NCI-H2196 treated with DMSO at 0.1 percent for 48 hours (cell line): ENCODE measurements around the gene SNAPC4.
"Not testable (repeated sequence)": the region's sequence is repeated elsewhere in the genome, so short reads cannot be mapped to it uniquely, and the experiment has no call there.

Source experiments
- DNase-seq: peaks from one replicate; lab custom pipeline; 2025; ENCODE audit not compliant: unreplicated experiment; lab: John Stamatoyannopoulos, UW

The SNAPC4 gene

DNA sequence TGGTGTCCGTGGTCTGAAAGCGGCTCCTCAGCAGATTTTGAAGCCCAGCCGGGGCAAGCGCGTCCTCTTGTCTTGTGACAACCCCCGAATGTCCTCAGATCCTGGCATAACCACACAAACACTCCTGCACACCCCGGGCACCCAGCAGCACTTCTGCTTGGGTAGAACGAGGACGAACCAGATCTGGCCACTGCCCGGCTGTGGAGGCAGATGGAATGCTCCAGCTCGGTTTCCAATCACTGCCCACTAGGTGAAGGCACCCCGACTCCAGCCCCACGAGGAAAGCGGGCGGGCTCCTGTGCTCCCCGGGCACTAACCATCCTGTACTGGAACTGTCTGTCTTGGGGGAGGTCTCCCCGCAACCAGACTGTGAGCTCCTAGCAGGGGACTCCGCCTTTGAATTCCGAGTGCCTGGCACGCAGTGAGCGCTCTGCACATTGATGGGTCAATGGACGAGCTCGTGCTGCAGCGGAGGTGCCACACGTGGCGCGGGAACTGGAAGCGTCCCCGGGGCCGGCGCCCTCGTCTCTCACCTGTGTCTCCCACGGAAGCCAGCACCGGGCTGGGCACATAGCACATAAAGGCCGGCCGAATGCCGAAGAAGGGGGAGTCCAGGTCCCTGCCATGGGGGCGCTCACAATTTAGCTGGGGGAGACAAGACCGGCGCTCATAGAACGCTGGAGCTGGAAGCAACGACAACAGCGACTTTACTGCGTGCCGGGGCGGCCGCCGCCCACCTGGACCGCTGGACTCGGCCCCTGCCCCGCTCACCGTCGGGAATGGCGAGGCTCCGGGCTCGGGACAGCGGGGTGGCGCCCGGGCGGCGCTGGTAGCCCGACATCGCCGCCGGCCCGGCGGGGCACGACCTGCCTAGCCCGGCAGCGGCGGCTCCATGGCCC, 9.8 kb upstream of the SNAPC4 start:
- DNase-seq = no peak

DNA sequence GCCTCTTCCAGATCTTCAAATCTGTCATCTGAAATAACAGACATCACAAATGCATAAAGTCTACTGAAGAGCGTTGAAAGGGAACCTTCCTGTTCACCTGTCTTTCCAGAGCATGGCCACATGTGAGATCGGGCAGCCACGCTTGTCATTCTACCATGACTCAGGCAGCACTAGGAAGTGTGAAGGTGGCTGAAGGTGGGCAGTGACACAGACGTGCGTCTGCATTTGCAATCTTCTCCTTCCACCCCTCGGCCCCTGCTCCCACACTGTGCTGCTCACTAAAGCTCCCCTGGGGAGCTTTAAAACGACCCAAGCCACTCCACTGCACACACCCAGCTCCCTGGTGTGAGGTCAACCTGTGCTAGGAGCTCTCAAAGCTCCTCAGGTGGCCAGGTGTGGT, 7.9 kb upstream of the SNAPC4 start:
- DNase-seq = no peak

DNA sequence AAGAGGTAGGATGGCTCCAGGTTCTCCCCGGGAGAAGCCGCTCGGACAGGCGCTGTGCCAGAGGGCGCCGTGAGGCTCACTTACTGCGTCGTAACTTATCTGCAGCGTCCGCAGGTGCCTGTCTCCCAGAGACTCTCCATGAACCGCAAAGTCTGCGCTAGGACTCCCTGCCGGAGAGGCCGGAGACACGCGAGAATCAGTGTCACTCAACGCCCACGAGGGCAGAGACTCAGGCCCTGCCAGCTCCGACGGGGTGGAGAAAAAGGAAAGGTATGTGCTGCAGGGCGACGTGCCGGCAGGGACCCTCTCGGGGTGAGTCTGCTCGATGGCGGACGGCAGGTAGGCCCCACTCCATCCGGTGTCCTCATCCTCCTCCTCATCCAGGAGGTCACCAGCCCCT, 7.1 kb upstream of the SNAPC4 start:
- not testable (repeated sequence) for DNase-seq

DNA sequence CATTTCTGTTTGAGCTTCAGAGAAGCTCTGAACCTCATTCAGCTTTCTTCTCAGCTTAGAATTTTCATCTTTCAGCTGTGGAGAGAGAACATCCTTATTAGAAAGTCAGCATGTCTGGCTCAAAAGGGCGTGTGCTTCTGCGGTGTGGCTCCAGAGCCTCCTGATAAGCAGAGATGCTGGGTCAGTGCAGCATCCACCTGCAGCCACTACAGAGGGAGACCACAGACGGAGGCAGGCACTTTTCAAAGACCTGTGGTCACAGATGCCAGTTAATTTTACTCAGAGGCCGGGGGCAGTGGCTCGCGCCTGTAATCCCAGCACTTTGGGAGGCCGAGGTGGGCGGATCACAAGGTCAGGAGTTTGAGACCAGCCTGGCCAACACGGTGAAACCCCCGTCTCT, 5.9 kb upstream of the SNAPC4 start:
- not testable (repeated sequence) for DNase-seq

DNA sequence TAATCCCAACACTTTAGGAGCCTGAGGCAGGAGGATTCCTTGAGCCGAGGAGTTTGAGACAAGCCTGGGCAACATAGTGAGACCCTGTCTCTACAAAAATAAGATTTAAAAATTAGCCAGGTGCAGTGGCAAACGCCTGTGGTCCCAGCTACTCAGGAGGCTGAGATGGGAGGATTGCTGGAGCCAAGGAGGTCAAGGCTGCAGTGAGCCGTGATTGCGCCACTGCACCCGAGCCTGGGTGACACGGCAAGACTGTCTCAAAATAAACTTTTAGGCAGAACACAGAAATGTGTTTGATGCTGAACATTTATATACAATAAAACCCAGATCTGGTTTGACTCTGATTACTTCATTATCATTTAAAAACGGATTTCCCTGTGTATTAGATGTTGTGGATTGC, 5.5 kb upstream of the SNAPC4 start:
- no peak for DNase-seq

DNA sequence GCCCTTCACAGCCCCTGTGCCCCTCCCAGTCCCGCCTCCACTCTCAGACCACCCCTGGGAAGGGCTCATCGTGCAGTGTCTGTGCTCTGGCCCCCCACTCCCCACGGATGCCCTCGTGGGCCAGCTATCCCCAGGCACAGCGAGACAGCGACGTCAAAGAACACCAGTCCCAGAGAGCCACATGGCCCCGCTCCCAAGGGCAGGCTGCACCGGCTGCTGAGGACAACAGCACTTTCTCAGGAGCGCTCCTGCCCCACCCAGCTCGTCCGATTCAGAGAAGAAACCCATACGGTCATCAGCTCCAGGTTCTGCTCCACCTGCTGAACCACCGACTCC, 4.8 kb upstream of the SNAPC4 start:
- DNase-seq = no peak

DNA sequence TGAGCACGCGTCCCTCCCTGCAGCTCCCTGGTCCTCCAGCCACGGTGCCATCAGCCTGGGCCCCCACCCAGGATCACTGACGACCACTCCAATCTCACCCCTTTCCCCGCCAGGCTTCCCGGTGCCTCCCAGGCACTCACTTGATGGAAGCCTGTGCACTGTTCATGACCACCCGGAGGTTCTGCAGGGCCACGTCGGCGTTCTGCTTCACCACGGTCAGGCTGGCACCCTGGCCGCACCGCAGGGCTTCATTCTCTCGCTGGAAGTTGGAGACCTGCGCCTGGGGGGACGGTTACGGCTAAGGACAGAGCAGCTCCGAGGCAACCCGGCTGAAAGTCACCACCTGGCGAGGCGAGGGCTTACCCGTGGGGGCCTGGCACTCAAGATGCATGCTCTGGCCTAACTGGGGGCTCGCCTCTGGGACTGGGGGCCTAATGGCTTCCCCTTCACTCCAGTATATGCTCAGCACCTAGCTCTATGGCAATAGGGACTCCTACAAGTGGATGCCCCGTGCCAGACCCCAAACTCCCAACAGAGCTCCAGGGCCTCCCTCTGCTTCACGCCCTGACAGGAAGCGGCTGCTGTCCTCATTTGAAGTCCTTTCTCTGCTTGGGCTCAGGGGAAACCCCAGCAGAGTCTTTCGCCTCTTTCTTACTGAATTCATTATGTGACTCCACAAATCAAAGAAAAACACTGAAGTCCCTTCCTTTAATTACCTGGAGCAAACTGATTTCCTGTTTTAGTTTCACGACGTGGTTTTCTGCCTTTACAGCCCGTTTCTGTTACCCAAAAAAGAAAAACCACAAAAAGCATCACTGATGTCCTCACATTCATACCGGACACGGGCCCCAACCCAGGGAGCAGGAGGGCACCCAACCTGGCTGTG, 4.2 kb upstream of the SNAPC4 start:
- no peak for DNase-seq

DNA sequence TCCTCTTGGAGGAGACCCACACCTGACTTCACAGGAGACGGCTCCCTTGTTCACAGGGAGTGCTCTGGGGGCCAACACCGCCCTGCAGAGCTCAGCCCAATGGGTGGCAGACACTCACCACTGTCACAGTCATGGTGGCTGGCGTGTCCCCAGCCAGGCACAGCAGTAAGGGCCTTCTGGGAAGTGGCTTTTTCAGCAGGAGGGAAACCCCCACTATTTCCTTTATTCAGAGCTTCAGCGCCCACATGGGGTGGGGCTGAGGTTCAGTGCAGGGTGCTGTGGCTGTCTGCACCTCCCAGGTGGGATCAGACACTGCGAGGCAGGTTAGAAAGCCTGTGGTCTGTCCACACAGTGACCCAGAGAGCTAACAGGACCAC, 3.6 kb upstream of the SNAPC4 start:
- DNase-seq = no peak

DNA sequence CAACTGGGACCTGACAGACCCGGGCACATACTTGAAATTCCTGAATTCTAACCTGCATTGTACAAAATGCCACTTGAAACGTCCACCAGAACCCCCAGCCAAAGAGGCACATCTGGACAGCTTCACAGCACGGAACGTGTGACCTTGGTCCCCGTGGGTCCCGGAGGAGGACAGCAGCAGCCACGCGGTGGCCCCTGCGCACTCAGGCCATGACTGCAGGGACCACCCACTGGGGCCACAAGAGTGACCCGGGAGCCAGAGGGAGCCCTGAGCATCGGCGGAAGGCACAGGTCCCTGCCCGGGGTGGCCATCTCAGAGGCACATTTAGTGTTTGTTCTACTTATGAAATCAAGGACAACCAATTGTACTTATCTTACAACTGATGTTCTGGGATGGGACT, 2.1 kb upstream of the SNAPC4 start:
- DNase-seq = no peak

DNA sequence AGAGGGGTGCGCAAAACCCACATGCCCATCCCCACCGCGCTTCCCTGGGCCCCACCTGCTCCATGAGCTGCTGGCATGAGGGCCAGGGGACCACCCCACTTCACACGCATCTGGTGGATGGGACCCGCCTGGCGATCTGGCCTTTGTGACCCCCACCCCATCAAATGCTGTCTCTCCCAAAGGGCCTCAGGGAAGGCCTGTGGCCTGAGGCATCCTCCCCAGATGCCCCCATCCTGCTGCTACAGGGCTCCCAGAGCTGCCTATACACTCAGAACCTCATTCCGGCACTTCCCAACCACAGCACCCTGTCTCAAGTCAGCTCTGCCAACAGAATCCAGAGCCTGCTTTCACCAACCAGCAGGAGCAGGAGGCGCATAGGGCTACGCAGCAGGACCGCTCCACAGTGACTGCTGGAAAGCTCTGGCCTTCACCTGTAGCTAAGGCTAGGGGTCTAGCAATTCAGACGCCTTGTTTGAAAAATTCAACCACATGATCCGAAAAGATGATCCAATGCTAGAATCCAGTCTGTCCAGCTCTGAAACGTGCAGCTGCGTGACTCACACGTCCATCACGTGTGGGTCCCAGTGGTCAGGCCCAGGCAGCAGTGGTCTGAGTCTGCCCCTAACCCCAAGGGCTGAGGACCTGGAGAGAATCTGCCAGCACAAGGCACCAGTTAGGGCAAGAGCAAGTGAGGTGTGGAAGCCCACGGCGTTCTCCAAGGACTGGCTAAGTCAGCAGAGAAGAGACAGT, 1.4 kb upstream of the SNAPC4 start:
- no peak for DNase-seq

DNA sequence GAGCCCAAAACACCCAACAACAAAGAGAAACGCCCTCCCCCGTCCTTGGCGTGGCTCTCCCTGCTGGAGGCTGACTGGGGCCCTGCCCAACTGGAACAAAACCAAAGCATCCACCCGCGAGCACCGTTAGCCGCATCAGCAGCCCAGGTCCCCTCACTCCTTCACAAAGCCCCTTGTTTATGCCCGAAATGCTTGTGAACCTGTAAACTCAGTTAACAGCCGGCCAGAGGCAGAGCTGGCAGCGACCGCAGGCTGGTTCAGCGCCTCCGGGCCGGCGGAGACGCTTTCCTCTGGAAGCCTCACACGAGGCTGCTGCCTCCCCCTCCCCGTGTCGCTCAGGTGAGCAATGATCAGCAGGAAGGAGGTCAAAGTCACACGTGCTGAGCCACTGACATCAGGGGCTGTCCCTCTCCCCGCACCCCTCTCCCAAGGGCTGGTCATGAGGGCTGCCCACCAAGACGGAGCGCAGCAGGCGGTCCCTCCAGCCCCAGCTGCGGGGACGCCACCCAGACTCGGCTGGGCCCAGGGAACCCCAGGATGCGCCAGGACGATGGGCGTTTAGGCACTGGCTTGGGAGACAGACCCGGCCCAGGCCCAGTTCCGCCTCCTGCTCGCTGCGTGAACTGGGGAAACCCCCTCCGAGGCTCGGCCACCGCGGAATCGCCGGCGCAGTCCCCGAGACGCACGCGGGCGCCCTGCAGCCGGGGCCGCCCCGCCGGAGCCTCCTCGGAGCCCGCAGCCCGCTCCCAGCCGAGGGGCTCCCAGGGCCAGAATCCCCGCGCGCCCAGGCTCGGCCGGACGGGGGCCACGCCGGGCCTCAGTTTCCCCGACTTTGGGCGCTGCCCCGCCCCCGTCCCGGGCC, 563 bp downstream of the SNAPC4 start:
- no peak for DNase-seq

DNA sequence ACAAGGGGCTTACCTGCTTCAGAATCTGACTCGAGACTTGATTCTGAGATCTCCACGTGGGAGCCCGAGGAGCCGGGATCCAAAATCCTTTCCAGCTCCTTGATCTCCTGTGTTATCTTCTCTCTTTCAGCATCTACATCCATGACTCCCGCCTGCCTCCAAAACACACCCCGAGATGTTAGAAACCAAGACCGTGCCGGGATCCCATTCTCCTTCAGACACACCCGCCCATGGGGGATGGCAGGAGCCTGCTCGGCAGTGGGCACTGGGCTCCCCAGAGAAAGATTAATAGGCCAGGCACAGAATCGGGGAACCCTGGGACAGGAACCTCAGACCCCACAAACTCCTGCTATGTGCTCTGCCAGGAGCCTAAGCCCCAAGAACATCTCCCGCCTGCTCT, 1.7 kb downstream of the SNAPC4 start:
- no peak for DNase-seq

DNA sequence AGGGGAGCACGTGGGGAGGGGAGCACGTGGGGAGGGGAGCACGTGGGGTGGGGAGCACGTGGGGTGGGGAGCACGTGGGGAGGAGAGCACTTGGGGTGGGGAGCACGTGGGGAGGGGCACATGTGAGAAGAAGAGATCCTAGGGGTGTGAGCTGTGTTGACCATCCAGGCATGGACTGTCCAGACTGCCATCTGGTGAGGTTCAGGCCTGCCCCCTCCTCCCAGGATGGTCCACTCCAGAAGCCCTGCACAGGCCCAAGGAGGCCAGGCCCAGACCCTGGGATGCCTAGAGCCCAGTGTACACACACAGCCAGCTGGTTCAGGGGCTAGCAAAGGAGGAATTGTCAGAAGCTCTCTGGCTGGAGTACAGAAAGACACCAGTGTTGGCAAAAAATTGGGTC, 2.3 kb downstream of the SNAPC4 start:
- DNase-seq = no peak

DNA sequence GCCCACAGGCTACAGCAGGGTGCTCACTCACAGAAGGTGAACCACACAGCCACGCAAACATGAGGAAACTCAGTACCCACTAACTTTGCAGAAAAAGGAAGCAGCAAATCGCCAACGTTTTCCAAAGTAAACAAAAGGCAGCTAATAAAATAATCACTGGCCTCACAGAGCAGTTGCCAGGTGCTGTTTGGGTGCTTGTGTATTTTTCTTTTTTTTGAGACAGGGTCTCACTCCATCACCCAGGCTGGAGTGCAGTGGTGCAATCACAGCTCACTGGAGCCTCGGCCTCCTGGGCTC, 3.8 kb downstream of the SNAPC4 start:
- DNase-seq = no peak

DNA sequence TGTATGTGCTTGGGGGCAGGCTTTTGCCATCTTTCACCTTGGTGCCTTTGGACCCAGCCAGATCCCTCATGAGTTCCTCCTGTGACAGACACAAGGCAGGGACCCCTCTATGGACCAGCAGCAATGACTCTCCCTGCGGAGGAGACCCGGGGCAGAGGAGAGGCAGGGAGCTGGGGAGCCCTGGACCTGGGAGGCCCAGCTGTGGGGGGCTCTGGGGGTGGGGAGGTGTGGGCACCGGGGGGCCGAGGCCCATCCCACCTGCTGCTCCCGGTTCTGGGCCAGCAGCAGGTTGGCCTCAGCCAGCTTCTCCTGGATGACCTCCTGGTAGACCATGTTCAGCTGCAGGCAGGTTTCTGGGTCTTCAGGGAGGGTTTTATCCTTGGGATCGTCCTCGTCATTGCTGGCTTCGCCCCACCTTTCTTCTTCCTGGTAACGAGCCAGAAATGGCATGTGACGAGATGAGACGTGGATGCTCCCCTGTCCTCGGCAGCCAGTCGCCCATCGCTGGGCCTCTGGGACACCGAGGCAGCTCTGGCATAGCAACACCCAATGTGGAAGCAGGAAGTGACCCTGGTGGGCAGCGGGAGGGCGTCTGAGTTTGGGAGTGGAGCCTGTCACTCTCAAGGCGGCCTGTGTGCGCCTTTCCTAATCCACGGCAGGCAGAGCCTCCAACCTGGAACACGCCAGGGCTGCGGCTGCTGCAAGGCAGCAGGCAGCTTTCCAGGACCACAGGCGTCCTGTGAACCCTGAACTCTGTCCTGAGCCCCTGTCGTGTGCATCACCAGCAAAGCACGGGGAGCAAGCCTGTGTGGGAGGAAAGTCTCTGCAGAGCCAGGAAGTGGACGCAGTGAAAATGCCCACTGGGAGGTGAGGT, 4.4 kb downstream of the SNAPC4 start:
- DNase-seq = no peak

DNA sequence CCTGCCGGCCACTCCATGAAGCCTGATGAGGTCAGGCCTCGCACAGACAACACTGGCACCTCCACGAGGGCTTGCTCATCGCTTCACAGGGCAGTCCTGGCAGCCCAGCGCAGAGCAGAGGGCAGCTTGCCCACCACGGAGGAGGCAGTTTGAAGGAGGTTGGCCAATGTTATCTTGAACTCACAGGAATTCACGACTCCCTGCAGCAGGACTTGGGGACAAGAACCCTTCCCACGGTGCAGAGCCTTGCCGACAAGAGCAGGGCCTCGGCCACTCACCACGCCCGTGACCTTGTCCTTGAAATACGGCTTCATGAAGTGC, 5.0 kb downstream of the SNAPC4 start:
- DNase-seq = no peak

DNA sequence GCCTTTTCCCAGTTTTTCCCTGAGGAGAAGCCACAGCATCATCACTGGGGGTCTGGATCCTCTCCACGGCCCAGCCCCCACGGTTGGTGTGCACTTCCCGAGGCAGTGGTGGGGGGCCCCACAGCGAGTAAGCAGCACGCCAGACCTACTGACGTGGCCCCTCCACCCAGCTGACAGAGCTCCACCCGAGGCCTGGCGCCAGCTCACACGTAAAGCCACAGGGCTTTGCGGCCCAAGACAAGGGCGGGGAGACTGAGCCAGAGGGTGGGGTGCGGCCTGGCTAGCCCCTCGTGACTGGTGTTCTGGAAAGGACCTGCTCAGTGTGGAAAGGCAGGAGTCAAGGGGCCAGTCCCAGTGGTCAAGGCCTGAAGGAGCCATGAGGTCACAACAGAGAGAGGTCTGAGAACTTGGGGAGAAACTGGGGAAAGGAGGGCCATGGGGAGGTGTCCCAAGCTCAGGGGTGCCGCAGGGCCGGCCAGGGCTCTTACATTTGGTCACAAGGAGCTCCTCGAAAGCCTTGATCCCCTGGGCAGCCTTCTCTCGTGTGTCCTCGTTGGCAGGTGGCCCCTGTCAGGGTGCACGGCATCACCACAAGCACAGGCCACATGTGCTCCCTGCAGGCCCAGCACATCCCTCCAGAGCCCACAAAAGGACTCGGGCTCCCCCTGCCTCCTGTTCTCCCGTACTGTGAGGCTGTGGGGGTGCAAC, 5.5 kb downstream of the SNAPC4 start:
- no peak for DNase-seq

DNA sequence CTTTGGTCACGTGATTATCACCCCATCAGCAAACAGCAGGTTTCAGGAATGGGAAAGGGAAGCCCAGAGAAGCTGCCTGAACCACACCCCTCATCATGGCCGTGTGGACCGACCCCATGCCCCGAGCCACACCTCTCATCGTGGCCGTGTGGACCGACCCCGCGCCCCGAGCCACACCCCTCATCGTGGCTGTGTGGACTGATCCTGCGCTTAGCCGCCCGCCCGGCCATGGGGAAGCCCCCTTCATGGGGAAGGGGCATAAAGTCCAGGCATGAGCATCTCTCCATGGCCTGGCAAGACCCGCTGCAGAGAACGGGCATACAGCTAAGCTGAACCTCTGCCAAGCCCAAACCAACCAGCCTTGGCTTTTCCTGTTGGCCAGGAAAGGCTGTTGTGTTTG, 6.4 kb downstream of the SNAPC4 start:
- no peak for DNase-seq
